ENCODE results near the gene FCMR.
A peak's percentile ranks its signal among the peaks of the same experiment; 100 is the strongest.

Gene FCMR

GRCh38 chr1:206892351-206892984 is 29.3 kb downstream of the FCMR start:
- Mint-ChIP-seq H3K36me3 (ENCODE audit: low read depth) (no peaks in the 10 kb centered on the region), H3K9me3 (no peaks in the 10 kb centered on the region), H3K4me1 (peaks cover 81% of the 10 kb centered on the region), H3K27me3 (no peaks in the 10 kb centered on the region), H3K27ac (no peak overlapping the region), H3K4me3 (no peak overlapping the region)
- peak; percentile 50 for ATAC-seq
- no peak for DNase-seq

DNA sequence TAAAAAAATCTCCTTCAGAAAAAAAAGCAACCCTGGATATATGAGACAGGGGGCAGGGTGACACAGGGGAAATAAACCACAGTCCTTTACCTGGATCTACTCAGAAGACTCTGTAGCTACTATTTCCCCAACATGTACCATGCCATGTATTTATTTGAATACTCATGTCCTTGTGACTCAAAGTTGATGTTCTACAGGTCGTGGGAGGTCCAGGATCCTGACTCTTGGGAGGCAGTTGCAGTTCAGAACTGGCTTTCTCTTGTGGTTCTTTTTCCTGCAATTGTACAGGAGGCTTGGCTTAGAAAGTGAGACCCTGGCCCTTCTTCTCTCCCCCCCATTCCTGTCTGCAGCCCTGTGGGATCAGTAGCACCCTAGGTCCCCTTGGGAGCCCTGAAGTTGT is 30.3 kb downstream of the FCMR start:
- ATAC-seq: no peak
- no peak overlapping the region for H3K4me3 Mint-ChIP-seq

DNA sequence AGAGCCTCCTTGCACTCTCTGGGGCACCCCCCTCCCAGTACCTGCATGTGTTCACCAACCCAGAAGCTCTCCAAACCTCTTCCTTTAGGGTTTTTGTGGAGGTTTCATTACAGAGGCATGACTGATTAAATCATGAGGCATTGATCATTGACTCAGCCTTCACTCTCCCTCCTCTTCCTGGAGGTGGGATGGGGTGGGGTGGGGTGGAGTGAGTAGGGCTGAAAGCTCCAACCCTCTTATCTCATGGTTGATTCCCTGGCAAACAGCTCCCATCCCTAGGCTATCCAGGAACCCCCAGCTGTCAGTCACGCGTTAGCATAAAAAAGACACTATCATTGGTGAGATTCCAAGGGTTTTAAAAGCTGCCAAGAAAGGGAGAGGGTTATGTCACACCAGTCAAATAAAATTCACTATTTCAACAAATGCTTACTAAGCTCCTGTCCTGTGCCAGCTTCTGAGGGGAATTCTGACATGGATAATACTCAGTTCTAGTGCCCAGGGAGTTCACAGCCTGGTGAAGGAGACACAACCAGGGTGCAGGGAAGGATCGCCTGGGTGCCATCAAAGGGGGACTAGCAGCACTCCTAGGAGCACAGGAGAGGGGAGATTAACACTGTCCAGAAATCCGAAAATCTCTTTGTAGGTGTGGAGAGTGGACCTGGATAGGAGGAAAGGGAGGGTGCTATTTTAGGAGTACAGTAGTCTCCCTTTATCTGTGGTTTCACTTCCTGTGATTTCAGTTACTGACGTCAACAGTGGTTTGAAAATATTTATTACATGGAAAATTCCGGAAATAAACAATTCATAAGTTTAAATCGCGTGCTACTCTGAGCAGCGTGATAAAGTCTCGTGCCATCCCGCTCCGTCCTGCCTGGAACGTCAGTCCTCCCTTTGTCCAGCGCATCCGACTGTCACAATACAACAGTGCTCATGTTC is 31.3 kb downstream of the FCMR start:
- Mint-ChIP-seq H3K4me3 (no peak overlapping the region), H3K36me3 (ENCODE audit: low read depth) (no peaks in the 10 kb centered on the region), H3K27ac (peak overlapping the region; percentile 24), H3K27me3 (no peaks in the 10 kb centered on the region), H3K9me3 (no peaks in the 10 kb centered on the region), H3K4me1 (peaks cover 60% of the 10 kb centered on the region)
- DNase-seq: no peak
- ATAC-seq: peak; percentile 70

More for the DNA sequence above, 30.3 kb downstream of the FCMR start:
- no peak overlapping the region for H3K27ac Mint-ChIP-seq
- H3K9me3 Mint-ChIP-seq: no peaks in the 10 kb centered on the region
- peaks cover 70% of the 10 kb centered on the region for H3K4me1 Mint-ChIP-seq
- DNase-seq: no peak
- H3K27me3 Mint-ChIP-seq: no peaks in the 10 kb centered on the region
- H3K36me3 Mint-ChIP-seq (ENCODE audit: low read depth): no peaks in the 10 kb centered on the region

DNA sequence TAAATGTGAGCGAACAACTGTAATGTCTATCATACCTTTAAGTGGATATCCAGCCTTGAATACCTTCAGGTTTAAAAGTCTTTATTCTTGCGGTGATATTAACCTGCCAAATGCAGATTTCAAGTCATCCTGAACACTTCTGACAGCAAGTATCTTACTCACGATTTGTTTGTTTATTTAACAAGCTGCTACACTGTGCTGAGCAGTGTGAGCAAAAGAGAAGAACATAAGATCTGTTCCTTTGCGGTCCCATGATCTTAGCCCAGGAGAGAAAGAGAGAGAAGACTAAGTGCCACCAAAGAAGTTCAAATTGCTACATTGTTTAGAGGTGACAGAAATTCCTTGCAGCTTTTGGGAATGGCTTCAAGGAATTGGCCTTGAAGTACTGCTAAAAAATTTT is 34.0 kb downstream of the FCMR start:
- H3K9me3 Mint-ChIP-seq: no peaks in the 10 kb centered on the region
- peaks cover 3% of the 10 kb centered on the region for H3K27me3 Mint-ChIP-seq
- peaks cover 36% of the 10 kb centered on the region for H3K4me1 Mint-ChIP-seq
- no peak overlapping the region for H3K27ac Mint-ChIP-seq
- H3K4me3 Mint-ChIP-seq: no peak overlapping the region
- DNase-seq (no peak), ATAC-seq (no peak)
- H3K36me3 Mint-ChIP-seq (ENCODE audit: low read depth): no peaks in the 10 kb centered on the region

DNA sequence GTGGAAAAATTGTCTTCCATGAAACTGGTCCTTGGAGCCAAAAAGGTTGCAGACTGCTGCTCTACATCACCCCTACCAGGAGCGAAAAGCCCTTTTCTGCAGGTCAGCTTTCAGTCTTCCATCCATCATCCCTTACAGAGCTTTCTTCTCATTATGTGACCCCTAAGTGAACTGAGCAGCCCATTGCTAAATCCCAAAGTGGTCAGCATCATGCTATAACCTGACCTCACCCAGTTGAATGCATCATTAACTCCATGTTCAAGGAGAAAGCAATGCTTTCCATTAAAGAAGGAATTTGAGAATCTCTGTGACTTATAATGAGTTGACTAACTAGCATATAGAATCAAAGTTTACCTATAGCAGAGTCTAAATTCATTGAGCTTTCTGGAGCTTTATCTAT is 34.9 kb downstream of the FCMR start:
- Mint-ChIP-seq H3K27ac (no peak overlapping the region), H3K36me3 (ENCODE audit: low read depth) (no peaks in the 10 kb centered on the region)

GRCh38 chr1:206885341-206886060 is 36.2 kb downstream of the FCMR start:
- DNase-seq: no peak
- H3K36me3 Mint-ChIP-seq (ENCODE audit: low read depth): no peaks in the 10 kb centered on the region

More for the DNA sequence above, 34.9 kb downstream of the FCMR start:
- H3K27me3 Mint-ChIP-seq: peaks cover 3% of the 10 kb centered on the region
- ATAC-seq: no peak
- H3K9me3 Mint-ChIP-seq: no peaks in the 10 kb centered on the region
- DNase-seq: no peak
- H3K4me3 Mint-ChIP-seq: no peak overlapping the region
- peaks cover 29% of the 10 kb centered on the region for H3K4me1 Mint-ChIP-seq

GRCh38 chr1:206883876-206884275 is 37.9 kb downstream of the FCMR start:
- Mint-ChIP-seq H3K4me1 (peaks cover 4% of the 10 kb centered on the region), H3K9me3 (peaks cover 3% of the 10 kb centered on the region), H3K27me3 (peaks cover 3% of the 10 kb centered on the region), H3K4me3 (no peak overlapping the region), H3K27ac (no peak overlapping the region), H3K36me3 (ENCODE audit: low read depth) (no peaks in the 10 kb centered on the region)
- DNase-seq (no peak), ATAC-seq (no peak)

More at GRCh38 chr1:206885341-206886060, 36.2 kb downstream of the FCMR start:
- Mint-ChIP-seq H3K9me3 (no peaks in the 10 kb centered on the region), H3K27ac (no peak overlapping the region), H3K27me3 (peaks cover 3% of the 10 kb centered on the region), H3K4me3 (no peak overlapping the region), H3K4me1 (peaks cover 17% of the 10 kb centered on the region)
- no peak for ATAC-seq

DNA sequence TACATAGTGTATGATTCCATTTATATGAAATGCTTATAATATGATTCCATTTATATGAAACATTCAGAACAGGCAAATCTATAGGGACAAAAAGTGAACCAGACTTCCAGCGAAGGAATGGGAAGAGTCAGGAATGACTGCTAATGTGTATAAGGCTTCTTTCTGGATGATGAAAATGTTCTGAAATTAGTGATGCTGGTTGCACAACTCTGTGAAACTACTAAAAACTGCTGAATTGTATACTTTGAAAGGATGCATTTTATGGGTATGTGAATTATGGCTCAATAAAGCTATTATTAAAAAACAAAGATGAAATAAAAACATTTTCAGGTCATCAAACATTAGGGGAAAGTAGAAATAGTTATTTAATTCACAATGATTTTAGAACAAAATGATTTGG is 38.6 kb downstream of the FCMR start:
- DNase-seq: no peak
- no peak overlapping the region for H3K4me3 Mint-ChIP-seq
- H3K9me3 Mint-ChIP-seq: peaks cover 11% of the 10 kb centered on the region
- H3K4me1 Mint-ChIP-seq: peaks cover 4% of the 10 kb centered on the region
- H3K27ac Mint-ChIP-seq: no peak overlapping the region
- ATAC-seq: no peak
- peaks cover 3% of the 10 kb centered on the region for H3K27me3 Mint-ChIP-seq
- peaks cover 3% of the 10 kb centered on the region for H3K36me3 Mint-ChIP-seq (ENCODE audit: low read depth)

DNA sequence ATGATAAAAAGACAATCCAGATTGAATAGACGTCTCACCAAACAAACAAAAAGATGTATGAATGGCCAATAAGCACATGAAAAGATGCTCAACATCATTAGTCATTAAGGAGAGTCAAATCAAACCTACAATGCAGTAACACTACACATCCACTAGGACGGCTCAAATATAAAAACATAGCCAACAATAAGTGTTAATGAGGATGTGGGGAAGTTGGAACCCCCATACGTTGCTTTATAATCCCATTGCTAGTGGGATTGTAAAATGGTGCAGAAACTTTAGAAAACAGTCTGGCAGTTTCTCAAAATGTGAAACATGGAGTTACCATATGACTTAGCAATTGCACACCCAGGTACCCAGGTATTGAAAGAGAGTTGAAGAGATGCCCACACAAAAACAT is 39.2 kb downstream of the FCMR start:
- H3K36me3 Mint-ChIP-seq (ENCODE audit: low read depth): peaks cover 6% of the 10 kb centered on the region
- H3K9me3 Mint-ChIP-seq: peaks cover 14% of the 10 kb centered on the region
- peaks cover 3% of the 10 kb centered on the region for H3K27me3 Mint-ChIP-seq
- ATAC-seq (no peak), DNase-seq (no peak)
- peaks cover 4% of the 10 kb centered on the region for H3K4me1 Mint-ChIP-seq
- H3K27ac Mint-ChIP-seq: no peak overlapping the region
- H3K4me3 Mint-ChIP-seq: no peak overlapping the region

DNA sequence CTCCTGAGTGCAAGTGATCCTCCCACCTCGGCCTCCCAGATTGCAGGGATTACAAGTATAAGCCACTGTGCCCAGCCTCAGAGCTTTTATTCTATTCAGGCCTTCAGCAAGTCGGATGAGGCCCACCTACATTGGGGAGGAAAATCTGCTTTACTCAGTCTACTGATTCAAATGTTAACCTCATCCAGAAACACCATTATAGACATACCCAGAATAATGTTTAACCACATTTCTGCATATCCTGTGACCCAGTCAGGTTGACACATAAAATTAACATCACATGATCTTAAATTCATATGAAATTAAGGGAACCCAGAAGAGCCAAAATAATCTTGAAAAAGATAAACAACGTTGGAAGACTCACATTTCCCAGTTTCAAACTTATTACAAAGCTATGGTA is 41.4 kb downstream of the FCMR start:
- peak; percentile 61 for ATAC-seq
- peaks cover 10% of the 10 kb centered on the region for H3K36me3 Mint-ChIP-seq (ENCODE audit: low read depth)
- H3K27ac Mint-ChIP-seq: no peak overlapping the region
- peaks cover 29% of the 10 kb centered on the region for H3K9me3 Mint-ChIP-seq
- H3K4me3 Mint-ChIP-seq: no peak overlapping the region
- no peak for DNase-seq
- peaks cover 4% of the 10 kb centered on the region for H3K4me1 Mint-ChIP-seq
- peaks cover 3% of the 10 kb centered on the region for H3K27me3 Mint-ChIP-seq

GRCh38 chr1:206878456-206878855 is 43.3 kb downstream of the FCMR start:
- DNase-seq (no peak), ATAC-seq (no peak)
- peaks cover 4% of the 10 kb centered on the region for H3K4me1 Mint-ChIP-seq
- H3K27ac Mint-ChIP-seq: no peak overlapping the region
- H3K9me3 Mint-ChIP-seq: peaks cover 33% of the 10 kb centered on the region
- no peaks in the 10 kb centered on the region for H3K27me3 Mint-ChIP-seq
- H3K36me3 Mint-ChIP-seq (ENCODE audit: low read depth): peaks cover 12% of the 10 kb centered on the region
- H3K4me3 Mint-ChIP-seq: no peak overlapping the region

- no peaks in the 10 kb centered on the region for H3K27me3 Mint-ChIP-seq
- H3K4me3 Mint-ChIP-seq: no peak overlapping the region
- H3K4me1 Mint-ChIP-seq: peaks cover 4% of the 10 kb centered on the region
- ATAC-seq (no peak), DNase-seq (no peak)
- peaks cover 12% of the 10 kb centered on the region for H3K36me3 Mint-ChIP-seq (ENCODE audit: low read depth)
- H3K9me3 Mint-ChIP-seq: peaks cover 33% of the 10 kb centered on the region
- H3K27ac Mint-ChIP-seq: no peak overlapping the region
These were observed 45.9 kb downstream of the FCMR start for GRCh38 chr1:206875752-206876377.

- ATAC-seq (no peak), DNase-seq (no peak)
- Mint-ChIP-seq H3K27me3 (no peaks in the 10 kb centered on the region), H3K27ac (no peak overlapping the region), H3K36me3 (ENCODE audit: low read depth) (peaks cover 14% of the 10 kb centered on the region), H3K4me1 (no peaks in the 10 kb centered on the region), H3K9me3 (peaks cover 28% of the 10 kb centered on the region), H3K4me3 (no peak overlapping the region)
These were observed 48.0 kb downstream of the FCMR start for GRCh38 chr1:206873603-206874188.

- no peak overlapping the region for H3K27ac Mint-ChIP-seq
- no peak for ATAC-seq
- no peaks in the 10 kb centered on the region for H3K27me3 Mint-ChIP-seq
- no peak overlapping the region for H3K4me3 Mint-ChIP-seq
- no peak for DNase-seq
- H3K9me3 Mint-ChIP-seq: peaks cover 16% of the 10 kb centered on the region
- no peaks in the 10 kb centered on the region for H3K4me1 Mint-ChIP-seq
- H3K36me3 Mint-ChIP-seq (ENCODE audit: low read depth): peaks cover 6% of the 10 kb centered on the region
These were observed 49.6 kb downstream of the FCMR start for GRCh38 chr1:206872139-206872538.
